Muscle of leg (tissue), 11 donors: ENCODE results near the gene NLGN1. TPM values are rescaled to one million over a fixed set of nuclear protein-coding genes. Genes with fewer than 3 reads are reported as not detected.

Source experiments
- DNase-seq: peaks from one replicate; pipeline ENCODE4 v3.0.0; 2013
- H3K27ac ChIP-seq: one replicate; pipeline ENCODE4 v1.5.1; 2013; ENCODE audit warnings: mild to moderate bottlenecking, low read length, control low read depth
- H3K27me3 ChIP-seq: one replicate; pipeline ENCODE4 v1.6.1; 2013; ENCODE audit warnings: low read length; ENCODE audit not compliant: control insufficient read depth, insufficient read depth
- H3K36me3 ChIP-seq: one replicate; pipeline ENCODE4 v1.6.1; 2013; ENCODE audit warnings: low read length; ENCODE audit not compliant: control insufficient read depth, insufficient read depth
- H3K4me1 ChIP-seq: one replicate; pipeline ENCODE4 v1.6.1; 2013; ENCODE audit warnings: low read length; ENCODE audit not compliant: control insufficient read depth, insufficient read depth
- H3K4me3 ChIP-seq: one replicate; pipeline ENCODE4 v1.5.1; 2013; ENCODE audit warnings: low read length, control low read depth
- H3K9me3 ChIP-seq: replicated peaks from 2 replicates; pipeline ENCODE4 v1.6.1; 2013; ENCODE audit warnings: low read depth, low read length; ENCODE audit not compliant: control insufficient read depth
- WGBS: methylation state at CpG from one replicate; pipeline ENCODE4 v1.1.5; 2013; ENCODE audit warnings: missing lambda C conversion rate; ENCODE audit not compliant: insufficient coverage; 5-methylcytosine and 5-hydroxymethylcytosine counted together
- polyA plus RNA-seq, 8 donors: library from polyadenylated mRNA; unstranded; fragments of 120-200 nt; gene quantifications; one replicate each; pipeline versions ENCODE4 v1.2.1 to v1.2.3, GENCODE V29; 2013; ENCODE audit warnings: inconsistent platforms in 1 of 8, low replicate concordance in 1 of 8; ENCODE audit not compliant: insufficient read length in 8 of 8, insufficient read depth in 1 of 8
- total RNA-seq: library from RNA; stranded (reverse); fragments of 120-200 nt; gene quantifications from one replicate; pipeline ENCODE4 v1.2.4, GENCODE V29; 2013

Gene NLGN1
- total and polyA plus RNA-seq, 9 donors, result 0.95 to 8.5 (median 2.7) TPM

GRCh38 chr3:173875790-173876189, 478.2 kb downstream of the NLGN1 start:
- Histone ChIP-seq H3K4me1 (no peaks in the 10 kb centered on the region), H3K27ac (no peak overlapping the region), H3K9me3 (no peaks in the 10 kb centered on the region), H3K4me3 (no peak overlapping the region), H3K27me3 (no peaks in the 10 kb centered on the region), H3K36me3 (no peaks in the 10 kb centered on the region)
- no peak for DNase-seq

- Histone ChIP-seq H3K4me3 (no peak overlapping the region), H3K9me3 (peaks cover under 1% of the 10 kb centered on the region), H3K27me3 (no peaks in the 10 kb centered on the region), H3K27ac (no peak overlapping the region), H3K36me3 (no peaks in the 10 kb centered on the region), H3K4me1 (no peaks in the 10 kb centered on the region)
- no peak for DNase-seq
Measured at GRCh38 chr3:173876476-173876875, 478.9 kb downstream of the NLGN1 start.

DNA sequence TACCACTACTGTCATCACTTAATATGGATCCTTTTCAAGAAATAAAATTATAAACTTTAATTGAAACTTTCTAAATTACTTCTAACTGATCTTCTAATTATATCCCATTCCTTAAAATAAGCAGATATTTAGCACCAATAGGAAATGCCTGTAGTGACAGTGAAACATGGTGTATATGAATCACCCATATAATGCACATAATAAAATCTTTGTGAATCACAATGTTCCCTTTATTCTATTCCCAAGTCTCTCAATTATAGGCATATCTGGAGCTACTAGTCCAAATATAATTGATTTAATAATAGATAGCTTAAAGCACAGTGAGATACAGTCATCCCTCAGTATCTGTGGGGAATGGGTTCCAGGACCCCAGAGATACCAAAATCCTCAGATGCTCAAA, 490.3 kb downstream of the NLGN1 start:
- no peak for DNase-seq
- no peaks in the 10 kb centered on the region for H3K9me3 ChIP-seq
- H3K36me3 ChIP-seq, result no peaks in the 10 kb centered on the region
- no peaks in the 10 kb centered on the region for H3K4me1 ChIP-seq
- no peaks in the 10 kb centered on the region for H3K27me3 ChIP-seq
- H3K27ac ChIP-seq, result no peak overlapping the region
- no peak overlapping the region for H3K4me3 ChIP-seq

DNA sequence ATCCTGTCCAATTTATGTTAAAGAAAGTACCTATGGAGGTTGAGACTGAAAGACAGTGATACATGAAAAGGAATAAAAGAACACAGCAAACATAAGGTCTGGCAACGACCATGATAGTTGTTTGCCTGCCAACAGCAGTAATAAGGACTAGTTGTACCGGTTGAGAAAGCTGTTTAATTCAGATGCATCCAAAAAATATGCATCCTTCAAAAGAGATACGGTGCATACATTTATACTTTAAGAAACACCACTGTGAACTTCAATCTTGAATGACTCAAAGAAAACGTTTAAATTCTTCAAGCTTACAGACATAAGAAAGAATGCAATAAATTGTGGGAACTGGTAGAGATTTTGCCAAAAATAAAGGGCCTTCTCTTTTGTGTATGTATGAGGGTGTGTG, 492.1 kb downstream of the NLGN1 start:
- H3K9me3 ChIP-seq, result no peaks in the 10 kb centered on the region
- peak; percentile 35 for DNase-seq
- no peaks in the 10 kb centered on the region for H3K4me1 ChIP-seq
- H3K27ac ChIP-seq, result no peak overlapping the region
- H3K36me3 ChIP-seq, result no peaks in the 10 kb centered on the region
- WGBS, result 0% methylated on average over 1 of the region's 4 CpGs
- no peak overlapping the region for H3K4me3 ChIP-seq
- no peaks in the 10 kb centered on the region for H3K27me3 ChIP-seq

DNA sequence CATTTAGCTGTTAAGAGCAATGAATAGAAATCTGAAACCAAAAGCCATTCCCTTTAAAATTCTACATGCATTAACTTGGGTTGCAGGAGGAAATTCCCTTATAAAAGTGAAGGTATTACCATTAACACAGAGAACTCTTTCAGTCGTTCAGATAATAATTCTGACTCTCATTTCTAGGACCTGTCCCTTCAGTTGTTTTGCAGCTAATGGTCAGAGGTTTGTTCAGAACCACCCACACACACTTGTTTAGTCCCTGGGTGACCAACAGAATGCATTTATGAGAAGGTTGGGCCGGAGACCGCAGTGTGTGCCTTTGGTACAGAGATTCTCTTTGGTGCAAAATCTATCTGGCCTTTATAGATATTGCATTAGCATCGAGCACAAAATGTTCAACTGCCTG, 492.5 kb downstream of the NLGN1 start:
- Histone ChIP-seq H3K9me3 (no peaks in the 10 kb centered on the region), H3K27ac (no peak overlapping the region), H3K36me3 (no peaks in the 10 kb centered on the region), H3K4me1 (no peaks in the 10 kb centered on the region), H3K27me3 (no peaks in the 10 kb centered on the region), H3K4me3 (no peak overlapping the region)
- no peak for DNase-seq
- no CpG with 5 or more reads among the region's 4 CpGs for WGBS

DNA sequence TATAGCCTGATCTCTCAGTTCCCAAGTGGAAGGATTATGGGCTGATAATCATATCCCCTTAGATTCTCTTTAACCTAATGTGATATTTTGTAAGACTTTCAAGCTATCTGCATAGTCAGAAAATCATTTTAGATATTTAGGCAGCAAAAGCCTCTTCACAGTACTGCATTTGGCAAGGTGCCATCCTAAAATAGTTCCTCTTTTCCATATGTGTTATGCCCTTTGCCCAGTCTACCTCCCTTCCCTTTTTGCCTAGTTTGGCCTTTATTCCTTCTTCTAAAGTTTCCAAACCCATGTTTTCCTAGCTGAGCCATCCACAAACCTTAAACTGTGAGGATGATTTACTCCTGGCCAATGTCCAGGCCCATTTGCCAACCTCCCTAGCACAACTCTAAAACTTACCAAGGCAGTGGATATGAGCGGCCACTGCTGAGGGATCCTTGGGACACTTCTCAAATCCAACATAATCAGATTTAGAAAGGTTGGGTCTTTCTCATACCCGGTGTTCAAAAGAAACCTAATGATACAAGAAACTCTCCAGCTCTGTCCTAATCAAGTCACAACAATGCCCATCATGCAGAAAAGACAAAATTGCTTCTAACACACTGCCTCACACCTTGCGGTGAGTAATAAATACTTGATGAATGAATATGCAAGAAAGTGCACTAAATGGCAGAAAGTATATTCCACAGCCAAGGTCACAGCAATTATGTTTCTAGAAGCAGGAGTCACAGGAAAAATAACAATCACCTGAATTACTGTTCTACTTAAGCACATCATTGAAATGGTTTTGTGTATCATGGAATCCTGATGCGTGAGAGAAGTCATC, 493.9 kb downstream of the NLGN1 start:
- peak; percentile 18 for DNase-seq
- WGBS, result no CpG with 5 or more reads among the region's 4 CpGs
- Histone ChIP-seq H3K4me3 (no peak overlapping the region), H3K27me3 (no peaks in the 10 kb centered on the region), H3K4me1 (no peaks in the 10 kb centered on the region), H3K36me3 (no peaks in the 10 kb centered on the region), H3K9me3 (no peaks in the 10 kb centered on the region), H3K27ac (no peak overlapping the region)

- 40% methylated on average over 1 of the region's 4 CpGs for WGBS
Measured at GRCh38 chr3:173892547-173892946, 495.0 kb downstream of the NLGN1 start.

DNA sequence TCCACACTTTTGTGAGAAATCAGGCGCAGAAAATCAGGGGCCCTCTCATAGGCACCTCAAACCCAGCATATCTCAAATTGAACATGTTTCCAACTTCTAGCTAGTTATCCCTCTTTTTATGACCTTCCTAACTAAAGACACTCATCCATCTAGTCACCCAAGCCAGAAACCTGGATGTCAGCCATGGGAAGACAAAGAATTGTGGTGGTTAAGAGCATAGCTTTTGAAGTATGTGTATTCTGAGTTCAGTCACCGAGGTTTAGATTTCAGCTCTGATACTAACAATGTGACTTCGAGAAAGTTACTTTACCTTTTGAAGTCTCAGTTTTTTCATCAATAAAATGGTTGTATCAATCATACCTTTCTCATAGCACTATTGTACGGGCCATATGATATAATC, 495.5 kb downstream of the NLGN1 start:
- no peaks in the 10 kb centered on the region for H3K9me3 ChIP-seq
- no peak for DNase-seq
- H3K36me3 ChIP-seq, result no peaks in the 10 kb centered on the region
- no peaks in the 10 kb centered on the region for H3K27me3 ChIP-seq
- H3K27ac ChIP-seq, result no peak overlapping the region
- H3K4me3 ChIP-seq, result no peak overlapping the region
- H3K4me1 ChIP-seq, result no peaks in the 10 kb centered on the region
- no CpG with 5 or more reads among the region's 4 CpGs for WGBS

More at GRCh38 chr3:173892547-173892946, 495.0 kb downstream of the NLGN1 start:
- no peak for DNase-seq
- Histone ChIP-seq H3K27me3 (no peaks in the 10 kb centered on the region), H3K4me1 (no peaks in the 10 kb centered on the region), H3K9me3 (no peaks in the 10 kb centered on the region), H3K36me3 (no peaks in the 10 kb centered on the region), H3K27ac (no peak overlapping the region), H3K4me3 (no peak overlapping the region)

- Histone ChIP-seq H3K4me3 (no peak overlapping the region), H3K9me3 (no peaks in the 10 kb centered on the region), H3K36me3 (no peaks in the 10 kb centered on the region), H3K4me1 (no peaks in the 10 kb centered on the region), H3K27ac (no peak overlapping the region), H3K27me3 (no peaks in the 10 kb centered on the region)
- no peak for DNase-seq
- WGBS, result 88% methylated on average over 2 of the region's 2 CpGs
Measured at GRCh38 chr3:173893835-173894234, 496.3 kb downstream of the NLGN1 start.

DNA sequence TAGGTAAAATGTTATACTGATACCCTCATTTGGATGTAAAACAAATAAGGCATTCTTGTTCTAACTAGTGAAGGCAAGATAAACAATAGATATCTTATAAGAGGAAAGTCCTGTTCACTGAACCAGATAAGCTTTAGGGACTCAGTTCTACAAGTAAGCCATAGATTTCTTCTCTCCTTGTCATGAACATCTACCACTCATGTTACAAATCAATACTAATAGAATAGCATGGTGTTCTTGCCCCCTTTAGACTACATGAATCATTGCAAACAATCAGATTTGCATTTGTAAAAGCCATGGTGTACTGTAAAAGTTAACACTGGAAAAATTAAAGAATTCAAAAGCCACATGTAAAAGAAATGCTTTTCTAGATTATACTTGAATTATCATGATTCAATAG, 500.1 kb downstream of the NLGN1 start:
- H3K27ac ChIP-seq, result no peak overlapping the region

GRCh38 chr3:173901649-173902048, 504.1 kb downstream of the NLGN1 start:
- Histone ChIP-seq H3K9me3 (no peaks in the 10 kb centered on the region), H3K27ac (no peak overlapping the region), H3K4me3 (no peak overlapping the region), H3K36me3 (no peaks in the 10 kb centered on the region), H3K4me1 (no peaks in the 10 kb centered on the region), H3K27me3 (no peaks in the 10 kb centered on the region)
- DNase-seq, result no peak
- WGBS, result no CpG with 5 or more reads among the region's 2 CpGs

More for the DNA sequence above, 500.1 kb downstream of the NLGN1 start:
- no peaks in the 10 kb centered on the region for H3K9me3 ChIP-seq
- no peak for DNase-seq
- no peak overlapping the region for H3K4me3 ChIP-seq
- H3K4me1 ChIP-seq, result no peaks in the 10 kb centered on the region
- H3K36me3 ChIP-seq, result no peaks in the 10 kb centered on the region
- no peaks in the 10 kb centered on the region for H3K27me3 ChIP-seq
